OCI-LY3 (cell line): ENCODE results near the gene CACNA1G.

Experiments used
- EZH2phosphoT487 ChIP-seq: fragments of 200-600 bp; shearing (Covaris generic); IDR thresholded peaks from 2 replicates; pipeline ENCODE4 v1.6.1; 2018; ENCODE audit warnings: antibody characterized with exemption, mixed run types, low read depth
- TF ChIP-seq, protein P1 (sequence below): fragments of 200-600, 300-600 bp; sonication (generic); IDR thresholded peaks from 2 replicates; pipeline ENCODE4 v1.5.1; 2014; ENCODE audit warnings: antibody characterized with exemption, low read length, low read depth

DNA sequence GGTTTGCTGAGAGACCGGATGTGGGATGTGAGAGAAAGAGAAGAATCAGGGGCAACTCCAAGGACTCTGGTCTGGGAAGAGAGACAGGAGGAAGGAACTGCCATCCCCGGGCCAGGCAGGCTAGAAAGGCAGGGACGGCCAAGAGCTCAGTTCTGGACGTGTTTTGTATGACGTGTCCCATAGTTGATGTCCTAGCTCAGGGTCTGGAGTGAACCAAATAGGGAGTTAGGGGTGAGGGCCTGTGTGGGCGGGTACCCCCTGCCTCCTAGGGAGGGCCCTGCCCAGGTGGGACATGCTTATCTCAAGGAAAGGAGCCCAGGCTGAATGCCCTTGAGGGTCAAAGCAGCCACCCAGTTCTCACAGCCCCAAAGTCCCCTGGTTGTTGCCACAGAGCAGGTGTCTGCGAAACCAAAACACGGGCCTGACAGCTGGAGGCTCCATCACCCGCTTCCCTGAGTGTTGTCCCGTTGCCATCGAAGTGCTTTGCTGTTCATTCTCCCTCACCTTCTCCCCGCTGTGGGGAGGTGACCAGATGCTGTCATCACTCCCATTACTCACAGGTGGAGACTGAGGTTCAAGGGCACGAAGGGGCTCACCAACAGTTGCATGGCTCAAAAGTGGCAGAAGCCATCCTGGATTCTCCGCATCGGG, 81.7 kb downstream of the CACNA1G start:
- TF ChIP-seq, protein P1, sequence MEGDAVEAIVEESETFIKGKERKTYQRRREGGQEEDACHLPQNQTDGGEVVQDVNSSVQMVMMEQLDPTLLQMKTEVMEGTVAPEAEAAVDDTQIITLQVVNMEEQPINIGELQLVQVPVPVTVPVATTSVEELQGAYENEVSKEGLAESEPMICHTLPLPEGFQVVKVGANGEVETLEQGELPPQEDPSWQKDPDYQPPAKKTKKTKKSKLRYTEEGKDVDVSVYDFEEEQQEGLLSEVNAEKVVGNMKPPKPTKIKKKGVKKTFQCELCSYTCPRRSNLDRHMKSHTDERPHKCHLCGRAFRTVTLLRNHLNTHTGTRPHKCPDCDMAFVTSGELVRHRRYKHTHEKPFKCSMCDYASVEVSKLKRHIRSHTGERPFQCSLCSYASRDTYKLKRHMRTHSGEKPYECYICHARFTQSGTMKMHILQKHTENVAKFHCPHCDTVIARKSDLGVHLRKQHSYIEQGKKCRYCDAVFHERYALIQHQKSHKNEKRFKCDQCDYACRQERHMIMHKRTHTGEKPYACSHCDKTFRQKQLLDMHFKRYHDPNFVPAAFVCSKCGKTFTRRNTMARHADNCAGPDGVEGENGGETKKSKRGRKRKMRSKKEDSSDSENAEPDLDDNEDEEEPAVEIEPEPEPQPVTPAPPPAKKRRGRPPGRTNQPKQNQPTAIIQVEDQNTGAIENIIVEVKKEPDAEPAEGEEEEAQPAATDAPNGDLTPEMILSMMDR: no peak
- no peak for TF ChIP-seq EZH2phosphoT487
